Body of pancreas (tissue), 4 donors: ENCODE results near the gene HBQ1.

Experiments
- CTCF ChIP-seq, 7 experiments: fragments of 450-650 bp in 4 of 7; fragments of 200-600 bp in 3 of 7; sonication (generic) in 3 of 7; IDR thresholded peaks; one replicate each; pipeline ENCODE4 v1.5.1; 2016 to 2019; ENCODE audit warnings: antibody characterized with exemption in 7 of 7
- POLR2A ChIP-seq, 3 donors: fragments of 450-650 bp; IDR thresholded peaks; one replicate each; pipeline ENCODE4 v1.6.1; 2016; ENCODE audit warnings: antibody characterized with exemption in 3 of 3, mild to moderate bottlenecking in 2 of 3

- TF ChIP-seq CTCF (IDR thresholded peaks at IDR 0.05) (no peak), POLR2A (IDR thresholded peaks at IDR 0.05) (no peak)
Measured at GRCh38 chr16:180681-181564, 664 bp downstream of the HBQ1 start.
